Uterus (tissue), 4 donors: ENCODE results near the gene COLGALT1. TPM values are rescaled to one million over a fixed set of nuclear protein-coding genes. Genes with fewer than 3 reads are reported as not detected.

Experiments used
- DNase-seq, 2 donors: peaks; one replicate each; pipeline ENCODE4 v3.0.0-alpha.2; 2019 to 2020
- H3K27ac ChIP-seq, 2 donors: fragments of 200-600 bp; sonication (generic); 1 replicate in 1 of 2; 2 replicates in 1 of 2; pipeline ENCODE4 v1.5.1; 2016 to 2018
- H3K27me3 ChIP-seq, 2 donors: fragments of 200-600 bp; sonication (generic); one replicate each; pipeline ENCODE4 v1.5.1; 2018 to 2019; ENCODE audit warnings: control low read depth in 1 of 2
- H3K36me3 ChIP-seq, 2 donors: fragments of 200-600 bp; sonication (generic); one replicate each; pipeline ENCODE4 v1.5.1; 2019; ENCODE audit warnings: control low read depth in 1 of 2
- H3K4me1 ChIP-seq, 2 donors: fragments of 200-600 bp; sonication (generic); one replicate each; pipeline ENCODE4 v1.5.1; 2018 to 2019; ENCODE audit warnings: control low read depth in 1 of 2
- H3K4me3 ChIP-seq, 2 donors: fragments of 200-600 bp; sonication (generic); 1 replicate in 1 of 2; 2 replicates in 1 of 2; pipeline ENCODE4 v1.5.1; 2018 to 2019; ENCODE audit warnings: mild to moderate bottlenecking in 1 of 2
- H3K9me3 ChIP-seq, 2 donors: fragments of 200-600 bp; sonication (generic); one replicate each; pipeline ENCODE4 v1.5.1; 2019; ENCODE audit warnings: control low read depth in 1 of 2
- POLR2A ChIP-seq, 2 donors: fragments of 450-650 bp; IDR thresholded peaks; one replicate each; pipeline ENCODE4 v1.6.1; 2016; ENCODE audit warnings: antibody characterized with exemption in 2 of 2, mild to moderate bottlenecking in 1 of 2, moderate library complexity in 1 of 2
- intact Hi-C: fragments of 100-400 bp; cut with DNase I; formaldehyde crosslinking; loops from one replicate; pipeline ENCODE4 v1.15.1; 2023; ENCODE audit warnings: low total_unique reads
- total RNA-seq, 4 donors: library from RNA; depleted of rRNA in 3 of 4; stranded (reverse); fragments of >200 nt in 3 of 4; gene quantifications; one replicate each; pipeline versions ENCODE4 v1.1.0 to v1.2.4, GENCODE V29; 2014 to 2023
- TF ChIP-seq, protein P1 (sequence below), 4 experiments: fragments of 200-600 bp in 2 of 4; fragments of 450-650 bp in 2 of 4; sonication (generic) in 2 of 4; IDR thresholded peaks; one replicate each; pipeline ENCODE4 v1.5.1; 2016 to 2019; ENCODE audit warnings: antibody characterized with exemption in 4 of 4, mild to moderate bottlenecking in 2 of 4, moderate library complexity in 1 of 4
- donor health status: DM: yes; HTN: yes; CAD: no.

COLGALT1 gene
- total RNA-seq, 4 donors from 2014 or later, result 24.6 to 56.6 (median 52.0) TPM

DNA sequence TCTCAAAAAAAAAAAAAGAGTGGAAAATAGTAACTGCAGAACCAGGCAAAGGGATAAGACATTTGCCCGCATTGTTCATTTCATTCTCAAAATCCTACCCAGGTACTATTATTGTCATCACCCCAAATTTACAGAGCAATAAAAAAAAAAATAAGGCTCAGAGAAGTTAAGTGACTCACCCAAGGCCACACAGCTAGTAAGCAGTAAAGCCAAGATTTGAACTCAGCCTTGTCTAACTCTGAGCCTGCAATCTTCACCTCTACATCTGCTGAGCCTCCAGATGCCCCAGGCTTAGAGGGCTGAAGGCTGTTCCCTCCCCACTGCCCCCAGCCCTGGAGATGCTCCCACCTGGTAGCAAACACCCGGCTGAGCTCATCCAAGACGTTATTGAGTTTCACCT, 71.7 kb downstream of the COLGALT1 start:
- no peak overlapping the region for H3K27ac ChIP-seq
- peaks cover 0 to 2% of the 10 kb centered on the region in 2 donors for H3K9me3 ChIP-seq
- no peaks in the 10 kb centered on the region for H3K36me3 ChIP-seq
- TF ChIP-seq, protein P1, sequence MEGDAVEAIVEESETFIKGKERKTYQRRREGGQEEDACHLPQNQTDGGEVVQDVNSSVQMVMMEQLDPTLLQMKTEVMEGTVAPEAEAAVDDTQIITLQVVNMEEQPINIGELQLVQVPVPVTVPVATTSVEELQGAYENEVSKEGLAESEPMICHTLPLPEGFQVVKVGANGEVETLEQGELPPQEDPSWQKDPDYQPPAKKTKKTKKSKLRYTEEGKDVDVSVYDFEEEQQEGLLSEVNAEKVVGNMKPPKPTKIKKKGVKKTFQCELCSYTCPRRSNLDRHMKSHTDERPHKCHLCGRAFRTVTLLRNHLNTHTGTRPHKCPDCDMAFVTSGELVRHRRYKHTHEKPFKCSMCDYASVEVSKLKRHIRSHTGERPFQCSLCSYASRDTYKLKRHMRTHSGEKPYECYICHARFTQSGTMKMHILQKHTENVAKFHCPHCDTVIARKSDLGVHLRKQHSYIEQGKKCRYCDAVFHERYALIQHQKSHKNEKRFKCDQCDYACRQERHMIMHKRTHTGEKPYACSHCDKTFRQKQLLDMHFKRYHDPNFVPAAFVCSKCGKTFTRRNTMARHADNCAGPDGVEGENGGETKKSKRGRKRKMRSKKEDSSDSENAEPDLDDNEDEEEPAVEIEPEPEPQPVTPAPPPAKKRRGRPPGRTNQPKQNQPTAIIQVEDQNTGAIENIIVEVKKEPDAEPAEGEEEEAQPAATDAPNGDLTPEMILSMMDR (IDR thresholded peaks at IDR 0.05), result no peak
- no peak for TF ChIP-seq POLR2A (IDR thresholded peaks at IDR 0.05)
- H3K4me1 ChIP-seq, result no peaks in the 10 kb centered on the region
- intact Hi-C loops, result no loop called here
- DNase-seq, result no peak
- H3K4me3 ChIP-seq, result no peak overlapping the region
- no peaks in the 10 kb centered on the region for H3K27me3 ChIP-seq

DNA sequence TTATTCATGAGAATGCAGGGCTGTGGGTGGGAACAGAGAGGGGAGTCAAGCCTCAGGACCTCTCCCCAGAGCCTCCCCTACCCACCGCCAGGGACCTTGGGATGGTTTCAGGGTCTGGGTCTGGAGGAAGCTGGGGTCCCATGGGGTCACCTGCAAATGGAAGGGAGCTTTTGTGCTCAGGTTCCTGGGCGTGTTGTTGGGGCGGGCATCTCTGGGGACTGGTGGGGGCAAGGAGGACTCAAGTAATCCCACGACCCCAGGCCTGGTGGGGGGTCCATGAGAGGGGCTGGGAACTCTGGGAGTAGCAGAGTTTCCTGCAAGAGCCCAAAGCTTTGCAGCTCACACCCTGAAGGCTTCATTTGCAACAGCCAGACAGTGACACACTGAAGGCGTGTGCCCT, 72.5 kb downstream of the COLGALT1 start:
- no peaks in the 10 kb centered on the region for H3K27me3 ChIP-seq
- intact Hi-C loops, result no loop called here

DNA sequence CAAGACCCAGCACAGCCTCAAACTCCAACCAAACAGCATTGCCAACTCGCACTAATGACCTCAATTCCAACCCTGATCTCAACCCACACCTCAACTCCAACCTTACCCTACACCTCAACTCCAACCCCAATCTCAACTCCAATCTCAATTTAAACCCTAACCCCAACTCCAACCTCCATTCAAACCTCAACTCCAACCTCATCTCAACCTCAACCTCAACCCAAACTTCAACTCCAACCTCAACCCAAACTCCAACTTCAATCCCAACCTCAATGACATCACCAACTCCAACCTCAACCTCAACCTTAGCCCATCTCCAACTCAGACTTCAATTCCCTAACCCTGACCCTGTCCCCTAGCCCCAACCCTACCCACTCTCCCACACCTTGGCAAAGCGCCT, 74.3 kb downstream of the COLGALT1 start:
- Histone ChIP-seq H3K4me1 (no peaks in the 10 kb centered on the region), H3K9me3 (no peaks in the 10 kb centered on the region), H3K4me3 (no peak overlapping the region), H3K27me3 (no peaks in the 10 kb centered on the region), H3K36me3 (no peaks in the 10 kb centered on the region), H3K27ac (no peak overlapping the region)
- intact Hi-C loops, result no loop called here
- TF ChIP-seq POLR2A (IDR thresholded peaks at IDR 0.05), result no peak
- TF ChIP-seq, protein P1 (IDR thresholded peaks at IDR 0.05), result no peak
- no peak for DNase-seq

More for the DNA sequence above, 72.5 kb downstream of the COLGALT1 start:
- TF ChIP-seq, protein P1 (IDR thresholded peaks at IDR 0.05), result no peak
- TF ChIP-seq POLR2A (IDR thresholded peaks at IDR 0.05), result no peak
- H3K36me3 ChIP-seq, result no peaks in the 10 kb centered on the region
- no peak overlapping the region for H3K27ac ChIP-seq
- no peak overlapping the region for H3K4me3 ChIP-seq
- DNase-seq, result no peak
- no peaks in the 10 kb centered on the region for H3K4me1 ChIP-seq
- no peaks in the 10 kb centered on the region for H3K9me3 ChIP-seq

DNA sequence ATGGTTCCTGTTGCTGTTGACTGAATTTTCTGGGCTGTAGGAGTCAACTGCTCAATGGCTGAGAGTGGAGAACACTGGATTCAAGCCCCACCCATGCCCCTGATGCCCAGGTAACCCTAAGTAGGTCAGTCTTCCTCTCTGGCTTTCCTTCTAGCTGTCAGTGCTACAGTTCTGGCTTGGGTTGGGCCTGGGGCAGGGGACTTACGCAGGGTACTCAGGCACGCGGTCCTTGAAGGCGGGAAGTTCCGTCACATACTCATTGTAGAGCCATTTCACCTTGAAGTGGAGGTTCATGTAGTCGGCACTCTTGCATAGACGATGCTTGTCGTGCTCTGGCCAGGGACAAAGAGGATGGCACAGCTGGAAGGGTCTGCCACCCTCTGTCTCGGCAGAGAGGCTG, 77.1 kb downstream of the COLGALT1 start:
- Histone ChIP-seq H3K9me3 (no peaks in the 10 kb centered on the region), H3K27me3 (no peaks in the 10 kb centered on the region), H3K27ac (no peak overlapping the region), H3K4me1 (no peaks in the 10 kb centered on the region), H3K36me3 (no peaks in the 10 kb centered on the region), H3K4me3 (no peak overlapping the region)
- intact Hi-C loops, result no loop called here
- DNase-seq, result no peak
- TF ChIP-seq POLR2A (IDR thresholded peaks at IDR 0.05), result no peak
- TF ChIP-seq, protein P1 (IDR thresholded peaks at IDR 0.05), result no peak

Other genes starting within 250 kb of the COLGALT1 start
- 100 to 1,000 TPM in 2 of 4 donors, 10 to 100 TPM in 2; 30.9 to 289 (median 97.2) TPM for gene MRPL34, start 249.8 kb upstream of the COLGALT1 start, total RNA-seq
- gene DDA1, start 246.1 kb upstream of the COLGALT1 start, total RNA-seq, result 10 to 100 TPM in 2 of 4 donors, 1 to 10 TPM in 2; 2.8 to 22.2 (median 8.9) TPM
- gene ANO8, start 220.8 kb upstream of the COLGALT1 start, total RNA-seq, result 10 to 100 TPM in 1 of 4 donors, 1 to 10 TPM in 2, under 1 TPM in 1; 0.51 to 12.6 (median 7.6) TPM
- gene GTPBP3, start 218.1 kb upstream of the COLGALT1 start, total RNA-seq, result 10 to 100 TPM in 3 of 4 donors, under 1 TPM in 1; 0.88 to 31.2 (median 24.4) TPM
- 100 to 1,000 TPM in 2 of 4 donors, 10 to 100 TPM in 1, 1 to 10 TPM in 1; 4.7 to 204 (median 87.4) TPM for gene PLVAP, start 178.3 kb upstream of the COLGALT1 start, total RNA-seq
- gene CCDC194, start 161.5 kb upstream of the COLGALT1 start, total RNA-seq, result 1 to 10 TPM in 1 of 4 donors, not detected in 3; 2.5 TPM
- gene BST2, start 150.0 kb upstream of the COLGALT1 start, total RNA-seq, result 100 to 1,000 TPM in 3 of 4 donors, 10 to 100 TPM in 1; 84.6 to 267 (median 195) TPM
- gene MVB12A, start 135.6 kb upstream of the COLGALT1 start, total RNA-seq, result 10 to 100 TPM in 3 of 4 donors, 1 to 10 TPM in 1; 3.8 to 46.7 (median 26.5) TPM
- gene TMEM221, start 107.0 kb upstream of the COLGALT1 start, total RNA-seq, result 10 to 100 TPM in 1 of 4 donors, 1 to 10 TPM in 2, not detected in 1; 2.2 to 16.5 (median 3.9) TPM
- not detected for gene NXNL1, start 94.7 kb upstream of the COLGALT1 start, total RNA-seq
- 10 to 100 TPM in 3 of 4 donors, 1 to 10 TPM in 1; 7.1 to 36.5 (median 26.9) TPM for gene SLC27A1, start 85.1 kb upstream of the COLGALT1 start, total RNA-seq
- gene PGLS, start 44.0 kb upstream of the COLGALT1 start, total RNA-seq, result 10 to 100 TPM; 16.9 to 41.0 (median 34.1) TPM
- gene UNC13A, start 132.7 kb downstream of the COLGALT1 start, total RNA-seq, result under 1 TPM in 3 of 4 donors, not detected in 1; 0.21 to 0.35 (median 0.29) TPM
- gene MAP1S, start 163.8 kb downstream of the COLGALT1 start, total RNA-seq, result 10 to 100 TPM in 3 of 4 donors, 1 to 10 TPM in 1; 6.2 to 78.7 (median 50.3) TPM
- 1 to 10 TPM in 2 of 4 donors, under 1 TPM in 1, not detected in 1; under 0.01 to 3.8 (median 1.4) TPM for gene FCHO1, start 195.8 kb downstream of the COLGALT1 start, total RNA-seq
- gene B3GNT3, start 239.5 kb downstream of the COLGALT1 start, total RNA-seq, result 1 to 10 TPM in 1 of 4 donors, not detected in 3; 1.4 TPM